Peyer's patch (tissue), 4 donors: ENCODE results near the gene PRELP. TPM values are rescaled to one million over a fixed set of nuclear protein-coding genes. Genes with fewer than 3 reads are reported as not detected.

ENCODE experiments used
- DNase-seq, 3 donors: peaks; one replicate each; pipeline ENCODE4 v3.0.0-alpha.2; 2017 to 2019
- H3K27ac ChIP-seq, 4 donors: fragments of 200-600 bp; sonication (generic); one replicate each; pipeline ENCODE4 v1.5.1; 2016 to 2019
- H3K27me3 ChIP-seq, 2 donors: fragments of 200-600 bp; sonication (generic); one replicate each; pipeline ENCODE4 v1.5.1; 2019
- H3K36me3 ChIP-seq, 3 donors: fragments of 200-600 bp; sonication (generic); one replicate each; pipeline ENCODE4 v1.5.1; 2016 to 2019
- H3K4me1 ChIP-seq, 4 donors: fragments of 200-600 bp; sonication (generic); one replicate each; pipeline ENCODE4 v1.5.1; 2016 to 2019
- H3K4me3 ChIP-seq, 4 donors: fragments of 200-600 bp; sonication (generic); 1 replicate in 3 of 4; 2 replicates in 1 of 4; pipeline ENCODE4 v1.5.1; 2016 to 2019; ENCODE audit warnings: mild to moderate bottlenecking in 1 of 4
- H3K9me3 ChIP-seq, 4 donors: fragments of 200-600 bp; sonication (generic); one replicate each; pipeline ENCODE4 v1.5.1; 2016 to 2019; ENCODE audit warnings: mild to moderate bottlenecking in 1 of 4
- CTCF ChIP-seq, 6 experiments: fragments of 450-650 bp in 4 of 6; fragments of 200-600 bp in 2 of 6; sonication (generic) in 1 of 6; IDR thresholded peaks; one replicate each; pipeline ENCODE4 v1.5.1; 2017 to 2019; ENCODE audit warnings: antibody characterized with exemption in 6 of 6, mild to moderate bottlenecking in 3 of 6, moderate library complexity in 1 of 6
- POLR2A ChIP-seq, 2 donors: fragments of 450-650 bp; IDR thresholded peaks; one replicate each; pipeline ENCODE4 v1.5.1; 2017; ENCODE audit warnings: antibody characterized with exemption in 2 of 2, mild to moderate bottlenecking in 2 of 2, moderate library complexity in 2 of 2
- total RNA-seq, 4 donors: library from RNA; depleted of rRNA; stranded (reverse); fragments of >200 nt; gene quantifications; one replicate each; pipeline ENCODE4 v1.1.0, GENCODE V29; 2016

The PRELP gene
- total RNA-seq, 4 donors from 2014 or later, result 4.2 to 38.3 (median 18.0) TPM

- Histone ChIP-seq H3K36me3 (no peaks in the 10 kb centered on the region), H3K27ac (peak overlapping the region in 1 of 4 donors; percentile 70), H3K27me3 (no peaks in the 10 kb centered on the region), H3K9me3 (no peaks in the 10 kb centered on the region), H3K4me1 (peaks cover 0 to 13% (median 5%) of the 10 kb centered on the region in 4 donors), H3K4me3 (no peak overlapping the region)
- no peak for TF ChIP-seq CTCF (IDR thresholded peaks at IDR 0.05)
- peak in 1 of 2 donors; percentile 29 for TF ChIP-seq POLR2A (IDR thresholded peaks at IDR 0.05)
- peak in 2 of 3 donors; percentile 68 to 80 for DNase-seq
Observed at GRCh38 chr1:203519053-203519840, 43.6 kb downstream of the PRELP start.

GRCh38 chr1:203519896-203520295 lies 44.3 kb downstream of the PRELP start:
- TF ChIP-seq CTCF (IDR thresholded peaks at IDR 0.05) (no peak), POLR2A (IDR thresholded peaks at IDR 0.05) (no peak)
- H3K4me1 ChIP-seq, result peaks cover 0 to 13% (median 5%) of the 10 kb centered on the region in 4 donors

DNA sequence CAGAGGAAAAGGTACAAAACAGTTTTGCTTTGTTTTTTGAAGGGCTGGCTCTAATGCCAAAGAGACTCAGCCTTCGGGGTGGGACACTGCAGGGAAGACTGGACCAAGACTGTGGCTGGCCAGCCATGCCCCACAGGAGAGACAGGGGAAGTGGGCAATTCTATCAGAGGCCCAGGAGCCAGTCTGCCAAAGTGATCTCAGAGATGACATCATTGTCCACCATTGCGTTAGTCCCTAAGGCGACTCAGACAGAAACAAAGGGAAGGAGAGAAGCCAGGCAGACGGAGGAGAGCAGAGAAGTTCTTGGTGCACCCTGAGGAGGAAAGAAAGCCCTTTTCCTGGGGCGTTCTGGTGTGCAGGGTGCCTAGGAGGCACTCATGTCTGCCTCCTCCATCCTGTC lies 44.7 kb downstream of the PRELP start:
- H3K4me3 ChIP-seq, result no peak overlapping the region
- no peaks in the 10 kb centered on the region for H3K36me3 ChIP-seq
- TF ChIP-seq POLR2A (IDR thresholded peaks at IDR 0.05) (no peak), CTCF (IDR thresholded peaks at IDR 0.05) (no peak)
- peak overlapping the region in 1 of 4 donors; percentile 74 for H3K27ac ChIP-seq
- DNase-seq, result no peak
- no peaks in the 10 kb centered on the region for H3K27me3 ChIP-seq
- no peaks in the 10 kb centered on the region for H3K9me3 ChIP-seq
- peaks cover 0 to 13% (median 5%) of the 10 kb centered on the region in 4 donors for H3K4me1 ChIP-seq

More at GRCh38 chr1:203519896-203520295, 44.3 kb downstream of the PRELP start:
- no peak overlapping the region for H3K4me3 ChIP-seq
- no peaks in the 10 kb centered on the region for H3K27me3 ChIP-seq
- no peaks in the 10 kb centered on the region for H3K36me3 ChIP-seq
- H3K9me3 ChIP-seq, result no peaks in the 10 kb centered on the region
- DNase-seq, result no peak
- H3K27ac ChIP-seq, result peak overlapping the region in 1 of 4 donors; percentile 70

DNA sequence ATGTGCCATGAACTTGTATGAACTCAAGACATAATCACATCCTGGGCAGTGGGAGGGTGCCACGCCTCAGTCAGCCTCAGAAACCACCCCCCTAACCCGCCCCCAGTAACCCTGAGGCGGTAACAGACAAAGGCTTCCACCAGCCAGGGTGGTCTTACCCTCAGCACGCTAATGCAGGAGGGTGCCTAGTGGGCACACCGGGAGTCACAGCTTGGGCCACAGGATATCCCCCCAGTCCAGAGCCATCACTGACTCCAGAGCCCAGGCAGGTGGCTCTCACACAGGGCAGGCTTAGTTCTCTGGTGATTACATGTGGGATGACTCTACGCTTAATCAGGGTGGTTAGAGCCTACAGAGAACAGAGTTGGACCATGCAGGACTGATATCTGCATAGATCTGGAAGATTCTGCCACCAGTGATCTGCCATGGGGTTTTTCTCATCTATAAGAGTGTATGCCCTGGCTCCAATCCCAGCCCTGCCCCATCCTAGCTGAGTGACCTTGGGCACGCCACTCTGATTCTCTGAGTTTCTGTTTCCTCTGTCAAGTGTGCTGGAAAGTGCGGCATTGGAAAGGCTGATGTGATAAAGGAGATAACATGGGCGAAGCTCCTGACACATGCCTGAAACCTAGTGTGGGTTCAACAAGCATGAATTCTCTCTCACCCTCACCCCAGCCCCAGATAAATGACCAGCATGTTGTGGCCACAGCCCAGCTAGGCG lies 45.6 kb downstream of the PRELP start:
- DNase-seq, result peak in 2 of 3 donors; percentile 64 to 72
- Histone ChIP-seq H3K4me3 (no peak overlapping the region), H3K27me3 (no peaks in the 10 kb centered on the region), H3K36me3 (no peaks in the 10 kb centered on the region), H3K4me1 (peaks cover 0 to 13% (median 5%) of the 10 kb centered on the region in 4 donors), H3K9me3 (no peaks in the 10 kb centered on the region), H3K27ac (peak overlapping the region in 1 of 4 donors; percentile 74)
- TF ChIP-seq POLR2A (IDR thresholded peaks at IDR 0.05) (no peak), CTCF (IDR thresholded peaks at IDR 0.05) (no peak)

GRCh38 chr1:203521812-203522211 lies 46.2 kb downstream of the PRELP start:
- peaks cover 0 to 13% (median 5%) of the 10 kb centered on the region in 4 donors for H3K4me1 ChIP-seq
- H3K36me3 ChIP-seq, result no peaks in the 10 kb centered on the region
- DNase-seq, result no peak
- no peaks in the 10 kb centered on the region for H3K27me3 ChIP-seq
- H3K9me3 ChIP-seq, result no peaks in the 10 kb centered on the region
- TF ChIP-seq POLR2A (IDR thresholded peaks at IDR 0.05) (no peak), CTCF (IDR thresholded peaks at IDR 0.05) (no peak)
- H3K4me3 ChIP-seq, result no peak overlapping the region
- peak overlapping the region in 1 of 4 donors; percentile 74 for H3K27ac ChIP-seq
